OCI-LY3 (cell line): Measurements from ENCODE around the gene MRPS35.

Source experiments
- H2AFZ ChIP-seq: fragments of 200-600, 300-600 bp; shearing (Covaris generic); 2 replicates; pipeline ENCODE4 v1.6.0; 2014; ENCODE audit warnings: antibody characterized with exemption, low read depth, low read length
- H3K27ac ChIP-seq: fragments of 200-600, 300-600 bp; sonication (generic); 2 replicates; pipeline ENCODE4 v1.5.1; 2014; ENCODE audit warnings: mild to moderate bottlenecking, low read length, moderate library complexity, mixed read lengths
- H3K27me3 ChIP-seq: fragments of 200-600, 300-600 bp; sonication (generic); 2 replicates; pipeline ENCODE4 v1.6.1; 2014; ENCODE audit warnings: low read depth, low read length, mixed read lengths
- H3K36me3 ChIP-seq: fragments of 200-600, 300-600 bp; sonication (generic); replicated peaks from 2 replicates; pipeline ENCODE3; 2014; ENCODE audit warnings: low read depth, low read length, mixed read lengths
- H3K4me1 ChIP-seq: fragments of 300-600, 200-600 bp; sonication (generic); 2 replicates; pipeline ENCODE4 v1.6.1; 2014; ENCODE audit warnings: low read length, mixed read lengths
- H3K4me2 ChIP-seq: fragments of 200-600, 300-600 bp; sonication (generic); 2 replicates; pipeline ENCODE4 v1.6.1; 2014; ENCODE audit warnings: low read length, mixed read lengths
- H3K4me3 ChIP-seq: fragments of 300-600, 200-600 bp; sonication (generic); 2 replicates; pipeline ENCODE4 v1.5.1; 2014; ENCODE audit warnings: antibody characterized with exemption, mild to moderate bottlenecking, low read length, moderate library complexity
- H3K79me2 ChIP-seq: fragments of 300-600, 200-600 bp; shearing (Covaris generic); 2 replicates; pipeline ENCODE4 v1.6.1; 2014; ENCODE audit warnings: mild to moderate bottlenecking, low read length, mixed read lengths
- H3K9ac ChIP-seq: fragments of 300-600, 200-600 bp; shearing (Covaris generic); 2 replicates; pipeline ENCODE4 v1.6.0; 2014; ENCODE audit warnings: mild to moderate bottlenecking, low read length, moderate library complexity
- H3K9me3 ChIP-seq: fragments of 200-600, 300-600 bp; shearing (Covaris generic); 2 replicates; pipeline ENCODE4 v1.6.1; 2014; ENCODE audit warnings: low read length, mixed read lengths; ENCODE audit not compliant: insufficient read depth
- H4K20me1 ChIP-seq: fragments of 200-600, 300-600 bp; sonication (generic); 2 replicates; pipeline ENCODE4 v1.6.1; 2016; ENCODE audit warnings: low read length, mixed read lengths; ENCODE audit not compliant: insufficient read depth
- CTCF ChIP-seq: fragments of 200-600, 300-600 bp; sonication (generic); IDR thresholded peaks from 2 replicates; pipeline ENCODE4 v1.5.1; 2014; ENCODE audit warnings: antibody characterized with exemption, low read length, low read depth
- EZH2phosphoT487 ChIP-seq: fragments of 200-600 bp; shearing (Covaris generic); IDR thresholded peaks from 2 replicates; pipeline ENCODE4 v1.6.1; 2018; ENCODE audit warnings: antibody characterized with exemption, mixed run types, low read depth

Gene MRPS35

GRCh38 chr12:27785882-27786570 is 75.4 kb downstream of the MRPS35 start:
- H3K4me1 ChIP-seq, result peaks cover 10% of the 10 kb centered on the region
- H3K4me2 ChIP-seq, result no peak overlapping the region
- H3K27ac ChIP-seq, result no peak overlapping the region
- no peaks in the 10 kb centered on the region for H3K9me3 ChIP-seq
- H3K4me3 ChIP-seq, result no peak overlapping the region
- no peaks in the 10 kb centered on the region; the same call in 1 of the 2 replicates for H4K20me1 ChIP-seq
- H3K9ac ChIP-seq, result no peak overlapping the region
- H3K27me3 ChIP-seq, result no peaks in the 10 kb centered on the region
- peaks cover 82% of the 10 kb centered on the region for H3K79me2 ChIP-seq
- H2AFZ ChIP-seq, result no peak overlapping the region
- H3K36me3 ChIP-seq, result peaks cover 15% of the 10 kb centered on the region
- TF ChIP-seq CTCF (no peak), EZH2phosphoT487 (no peak)

GRCh38 chr12:27787559-27787958 is 76.9 kb downstream of the MRPS35 start:
- Histone ChIP-seq H3K4me1 (no peaks in the 10 kb centered on the region; the same call in 1 of the 2 replicates), H3K27me3 (no peaks in the 10 kb centered on the region), H2AFZ (no peak overlapping the region), H3K36me3 (peaks cover 13% of the 10 kb centered on the region), H4K20me1 (no peaks in the 10 kb centered on the region; the same call in 1 of the 2 replicates), H3K9ac (no peak overlapping the region), H3K79me2 (peaks cover 66% of the 10 kb centered on the region), H3K4me2 (no peak overlapping the region), H3K27ac (no peak overlapping the region), H3K4me3 (no peak overlapping the region), H3K9me3 (no peaks in the 10 kb centered on the region)
- TF ChIP-seq CTCF (no peak), EZH2phosphoT487 (no peak)

GRCh38 chr12:27790179-27790578 is 79.5 kb downstream of the MRPS35 start:
- Histone ChIP-seq H3K4me1 (no peaks in the 10 kb centered on the region; the same call in 1 of the 2 replicates), H3K36me3 (peaks cover 22% of the 10 kb centered on the region), H3K9ac (no peak overlapping the region), H2AFZ (no peak overlapping the region), H3K4me3 (no peak overlapping the region), H3K4me2 (no peak overlapping the region), H3K79me2 (peaks cover 45% of the 10 kb centered on the region), H4K20me1 (no peaks in the 10 kb centered on the region; the same call in 1 of the 2 replicates), H3K9me3 (no peaks in the 10 kb centered on the region), H3K27ac (no peak overlapping the region), H3K27me3 (no peaks in the 10 kb centered on the region)
- TF ChIP-seq EZH2phosphoT487 (no peak), CTCF (no peak)

- H3K27ac ChIP-seq, result no peak overlapping the region
- no peaks in the 10 kb centered on the region for H3K4me1 ChIP-seq
- 0 out of 2 replicates have a peak, but pooled peaks cover 3% of the 10 kb centered on the region for H3K79me2 ChIP-seq
- H2AFZ ChIP-seq, result no peak overlapping the region
- H3K9ac ChIP-seq, result no peak overlapping the region
- H4K20me1 ChIP-seq, result no peaks in the 10 kb centered on the region
- no peak overlapping the region for H3K4me2 ChIP-seq
- no peak for TF ChIP-seq EZH2phosphoT487
- TF ChIP-seq CTCF, result no peak
- no peak overlapping the region for H3K4me3 ChIP-seq
- H3K36me3 ChIP-seq, result peaks cover 46% of the 10 kb centered on the region
- H3K9me3 ChIP-seq, result no peaks in the 10 kb centered on the region
- no peaks in the 10 kb centered on the region for H3K27me3 ChIP-seq
Measured at GRCh38 chr12:27794818-27795584, 84.4 kb downstream of the MRPS35 start.
